Peyer's patch (tissue), 4 donors: Measurements from ENCODE around the gene DDX20. TPM values are rescaled to one million over a fixed set of nuclear protein-coding genes. Genes with fewer than 3 reads are reported as not detected.

Experiments
- DNase-seq, 3 donors: peaks; one replicate each; pipeline ENCODE4 v3.0.0-alpha.2; 2017 to 2019
- H3K27ac ChIP-seq, 4 donors: fragments of 200-600 bp; sonication (generic); one replicate each; pipeline ENCODE4 v1.5.1; 2016 to 2019
- H3K27me3 ChIP-seq, 2 donors: fragments of 200-600 bp; sonication (generic); one replicate each; pipeline ENCODE4 v1.5.1; 2019
- H3K36me3 ChIP-seq, 3 donors: fragments of 200-600 bp; sonication (generic); one replicate each; pipeline ENCODE4 v1.5.1; 2016 to 2019
- H3K4me1 ChIP-seq, 4 donors: fragments of 200-600 bp; sonication (generic); one replicate each; pipeline ENCODE4 v1.5.1; 2016 to 2019
- H3K4me3 ChIP-seq, 4 donors: fragments of 200-600 bp; sonication (generic); 1 replicate in 3 of 4; 2 replicates in 1 of 4; pipeline ENCODE4 v1.5.1; 2016 to 2019; ENCODE audit warnings: mild to moderate bottlenecking in 1 of 4
- H3K9me3 ChIP-seq, 4 donors: fragments of 200-600 bp; sonication (generic); one replicate each; pipeline ENCODE4 v1.5.1; 2016 to 2019; ENCODE audit warnings: mild to moderate bottlenecking in 1 of 4
- POLR2A ChIP-seq, 2 donors: fragments of 450-650 bp; IDR thresholded peaks; one replicate each; pipeline ENCODE4 v1.5.1; 2017; ENCODE audit warnings: antibody characterized with exemption in 2 of 2, mild to moderate bottlenecking in 2 of 2, moderate library complexity in 2 of 2
- total RNA-seq, 4 donors: library from RNA; depleted of rRNA; stranded (reverse); fragments of >200 nt; gene quantifications; one replicate each; pipeline ENCODE4 v1.1.0, GENCODE V29; 2016
- TF ChIP-seq, protein P1 (sequence below), 6 experiments: fragments of 450-650 bp in 4 of 6; fragments of 200-600 bp in 2 of 6; sonication (generic) in 1 of 6; IDR thresholded peaks; one replicate each; pipeline ENCODE4 v1.5.1; 2017 to 2019; ENCODE audit warnings: antibody characterized with exemption in 6 of 6, mild to moderate bottlenecking in 3 of 6, moderate library complexity in 1 of 6

The DDX20 gene
- total RNA-seq, 4 donors from 2014 or later: 13.5 to 34.7 (median 22.5) TPM

DNA sequence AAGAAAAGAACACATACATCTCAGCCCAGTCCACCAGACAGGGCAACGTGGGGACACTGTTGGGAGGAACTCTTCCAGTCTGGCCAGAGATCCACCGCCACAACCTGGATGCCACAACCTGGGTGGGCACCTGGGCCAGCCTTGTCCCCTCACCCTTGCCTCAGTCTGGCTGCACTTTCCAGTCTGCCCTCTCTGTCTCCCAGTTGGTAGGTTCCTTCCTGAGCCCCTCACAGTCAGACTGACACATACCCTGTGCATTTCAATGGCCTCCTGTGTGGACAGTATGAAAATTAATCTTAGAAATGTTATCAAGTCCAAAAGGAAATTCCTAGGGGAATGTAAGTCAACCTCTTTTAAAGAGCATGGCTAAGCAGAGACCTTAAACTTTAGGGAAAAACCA lies 49.5 kb downstream of the DDX20 start:
- no peak overlapping the region for H3K27ac ChIP-seq
- no peaks in the 10 kb centered on the region for H3K9me3 ChIP-seq
- no peak overlapping the region for H3K4me3 ChIP-seq
- DNase-seq: no peak
- peaks cover 0 to 4% (median 0%) of the 10 kb centered on the region in 4 donors for H3K4me1 ChIP-seq
- no peak for TF ChIP-seq POLR2A (IDR thresholded peaks at IDR 0.05)
- TF ChIP-seq, protein P1, sequence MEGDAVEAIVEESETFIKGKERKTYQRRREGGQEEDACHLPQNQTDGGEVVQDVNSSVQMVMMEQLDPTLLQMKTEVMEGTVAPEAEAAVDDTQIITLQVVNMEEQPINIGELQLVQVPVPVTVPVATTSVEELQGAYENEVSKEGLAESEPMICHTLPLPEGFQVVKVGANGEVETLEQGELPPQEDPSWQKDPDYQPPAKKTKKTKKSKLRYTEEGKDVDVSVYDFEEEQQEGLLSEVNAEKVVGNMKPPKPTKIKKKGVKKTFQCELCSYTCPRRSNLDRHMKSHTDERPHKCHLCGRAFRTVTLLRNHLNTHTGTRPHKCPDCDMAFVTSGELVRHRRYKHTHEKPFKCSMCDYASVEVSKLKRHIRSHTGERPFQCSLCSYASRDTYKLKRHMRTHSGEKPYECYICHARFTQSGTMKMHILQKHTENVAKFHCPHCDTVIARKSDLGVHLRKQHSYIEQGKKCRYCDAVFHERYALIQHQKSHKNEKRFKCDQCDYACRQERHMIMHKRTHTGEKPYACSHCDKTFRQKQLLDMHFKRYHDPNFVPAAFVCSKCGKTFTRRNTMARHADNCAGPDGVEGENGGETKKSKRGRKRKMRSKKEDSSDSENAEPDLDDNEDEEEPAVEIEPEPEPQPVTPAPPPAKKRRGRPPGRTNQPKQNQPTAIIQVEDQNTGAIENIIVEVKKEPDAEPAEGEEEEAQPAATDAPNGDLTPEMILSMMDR (IDR thresholded peaks at IDR 0.05): no peak
- H3K27me3 ChIP-seq: no peaks in the 10 kb centered on the region
- H3K36me3 ChIP-seq: no peaks in the 10 kb centered on the region

DNA sequence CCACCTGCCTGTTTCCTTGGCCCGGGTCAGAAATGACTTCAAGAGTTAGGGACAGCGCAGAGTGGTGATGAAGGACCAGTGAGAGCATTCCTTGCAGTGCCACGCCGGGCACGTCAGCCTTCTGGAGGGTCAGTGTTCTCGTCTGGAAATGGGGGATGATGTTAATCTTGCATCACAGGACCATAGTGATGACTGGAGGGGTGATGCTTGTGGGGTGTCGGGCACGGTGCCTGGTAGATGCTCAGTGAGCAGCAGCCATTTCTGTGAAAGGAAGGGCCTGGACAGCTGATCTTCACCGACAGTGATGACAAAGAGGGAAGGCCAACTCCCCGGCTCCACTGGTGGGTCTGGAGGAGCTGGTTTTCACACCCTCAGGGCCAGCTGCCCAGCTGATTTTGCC lies 56.2 kb downstream of the DDX20 start:
- no peaks in the 10 kb centered on the region for H3K27me3 ChIP-seq
- H3K4me3 ChIP-seq: no peak overlapping the region
- TF ChIP-seq, protein P1 (IDR thresholded peaks at IDR 0.05): no peak
- TF ChIP-seq POLR2A (IDR thresholded peaks at IDR 0.05): no peak
- peaks cover 0 to 4% (median 0%) of the 10 kb centered on the region in 4 donors for H3K4me1 ChIP-seq
- DNase-seq: no peak
- no peak overlapping the region for H3K27ac ChIP-seq
- H3K9me3 ChIP-seq: no peaks in the 10 kb centered on the region
- H3K36me3 ChIP-seq: no peaks in the 10 kb centered on the region

DNA sequence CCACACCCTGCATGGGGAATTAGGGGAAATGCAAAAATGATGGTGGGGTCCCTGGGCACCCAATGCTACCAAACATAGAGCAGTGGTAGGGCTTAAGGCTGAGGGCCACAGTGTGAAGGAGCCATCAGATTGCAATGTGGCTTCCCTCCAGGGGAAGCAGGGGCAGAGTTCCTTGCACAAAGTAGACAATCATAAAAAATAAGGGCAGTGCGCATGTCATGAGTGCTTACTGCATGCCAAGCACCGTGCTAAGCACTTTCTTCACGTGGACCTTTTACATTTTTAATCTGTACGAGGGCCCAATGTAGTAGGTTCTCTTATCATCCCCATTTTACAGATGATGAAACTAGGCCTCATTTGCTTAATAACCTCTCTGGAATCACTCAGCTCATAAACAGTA lies 56.6 kb downstream of the DDX20 start:
- Histone ChIP-seq H3K4me1 (peaks cover 0 to 4% (median 0%) of the 10 kb centered on the region in 4 donors), H3K27ac (no peak overlapping the region), H3K4me3 (no peak overlapping the region), H3K27me3 (no peaks in the 10 kb centered on the region), H3K36me3 (no peaks in the 10 kb centered on the region), H3K9me3 (no peaks in the 10 kb centered on the region)
- DNase-seq: no peak
- TF ChIP-seq, protein P1 (IDR thresholded peaks at IDR 0.05): no peak
- no peak for TF ChIP-seq POLR2A (IDR thresholded peaks at IDR 0.05)

DNA sequence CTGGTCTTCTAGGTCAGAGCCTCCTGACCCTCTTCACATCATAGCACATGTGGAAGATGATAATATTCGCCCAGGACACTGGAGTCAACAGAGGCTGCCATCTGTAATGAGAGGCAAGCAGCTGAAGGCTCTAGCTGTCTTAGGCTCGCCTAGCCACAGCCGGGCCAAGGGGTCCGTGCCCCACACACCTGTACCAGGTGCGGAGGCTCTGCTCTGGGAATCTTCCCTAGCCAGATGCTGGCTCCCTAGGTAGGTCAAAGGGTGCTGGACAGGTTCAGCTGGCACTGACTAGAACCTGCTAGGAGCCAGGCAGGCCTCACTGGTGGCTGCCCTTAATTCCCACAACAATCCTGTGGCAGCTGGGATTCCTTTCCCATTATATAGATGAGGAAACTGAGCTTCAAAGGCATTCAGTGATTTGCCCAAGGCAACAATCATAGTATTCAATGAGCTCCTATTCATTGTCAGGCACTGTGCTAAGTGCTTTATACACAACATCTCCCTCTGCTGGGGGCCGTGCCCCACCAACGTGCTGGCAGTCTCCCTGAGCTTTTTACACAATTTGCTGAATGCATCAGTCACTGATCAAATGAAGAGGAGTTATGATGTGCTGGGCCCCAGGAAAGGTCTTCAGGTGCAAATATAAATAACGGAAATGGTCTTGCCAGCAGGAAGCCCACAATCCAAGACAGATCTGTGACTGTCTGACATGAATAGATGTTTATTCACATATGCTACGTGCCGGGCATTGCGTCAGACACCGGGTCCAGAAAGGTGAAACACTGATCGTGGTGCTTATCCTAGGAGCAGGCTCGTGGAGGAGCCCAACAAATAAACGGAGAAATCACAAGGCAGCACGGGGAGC lies 58.0 kb downstream of the DDX20 start:
- TF ChIP-seq, protein P1 (IDR thresholded peaks at IDR 0.05): no peak
- no peak for TF ChIP-seq POLR2A (IDR thresholded peaks at IDR 0.05)
- no peaks in the 10 kb centered on the region for H3K27me3 ChIP-seq
- no peak overlapping the region for H3K4me3 ChIP-seq
- H3K36me3 ChIP-seq: no peaks in the 10 kb centered on the region
- peaks cover 0 to 4% (median 0%) of the 10 kb centered on the region in 4 donors for H3K4me1 ChIP-seq
- no peak for DNase-seq
- H3K9me3 ChIP-seq: no peaks in the 10 kb centered on the region
- no peak overlapping the region for H3K27ac ChIP-seq

DNA sequence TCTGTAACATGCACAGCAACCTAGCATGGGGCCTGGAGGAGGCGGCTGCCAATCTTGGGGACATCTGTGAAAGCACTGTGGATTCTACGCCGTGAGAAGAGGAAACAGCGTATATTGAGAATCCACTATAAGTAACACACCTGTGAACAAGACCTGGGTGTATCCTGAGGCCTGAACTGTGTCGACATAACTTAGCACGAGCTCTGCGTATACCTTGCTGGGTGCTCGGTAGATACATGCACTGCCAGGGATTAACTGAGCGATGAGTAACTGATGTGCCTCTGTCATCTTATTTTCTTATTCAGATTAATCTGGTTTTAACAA lies 58.6 kb downstream of the DDX20 start:
- DNase-seq: no peak
- TF ChIP-seq, protein P1 (IDR thresholded peaks at IDR 0.05): no peak
- no peak for TF ChIP-seq POLR2A (IDR thresholded peaks at IDR 0.05)
- H3K27me3 ChIP-seq: no peaks in the 10 kb centered on the region
- H3K36me3 ChIP-seq: no peaks in the 10 kb centered on the region
- H3K27ac ChIP-seq: no peak overlapping the region
- H3K4me1 ChIP-seq: peaks cover 0 to 4% (median 0%) of the 10 kb centered on the region in 4 donors
- no peak overlapping the region for H3K4me3 ChIP-seq
- no peaks in the 10 kb centered on the region for H3K9me3 ChIP-seq
